Epithelial cell of esophagus (primary cell): Measurements from ENCODE around the gene DRC3.

ENCODE experiments used
- DNase-seq: peaks from one replicate; pipeline ENCODE4 v3.0.0; 2010; ENCODE audit warnings: low read depth
- H3K4me3 ChIP-seq: 2 replicates; pipeline ENCODE4 v1.5.1; 2011; ENCODE audit warnings: mild to moderate bottlenecking, low read length, control low read depth
- CTCF ChIP-seq: IDR thresholded peaks from 2 replicates; pipeline ENCODE4 v1.5.1; 2011; ENCODE audit warnings: low read depth, mild to moderate bottlenecking, low read length, control low read depth, inconsistent platforms; ENCODE audit not compliant: insufficient read depth; ENCODE audit errors: missing control alignments

The DRC3 gene

GRCh38 chr17:17943281-17943984, 29.2 kb upstream of the DRC3 start:
- H3K4me3 ChIP-seq, result no peak overlapping the region
- no peak for DNase-seq
- no peak for TF ChIP-seq CTCF

DNA sequence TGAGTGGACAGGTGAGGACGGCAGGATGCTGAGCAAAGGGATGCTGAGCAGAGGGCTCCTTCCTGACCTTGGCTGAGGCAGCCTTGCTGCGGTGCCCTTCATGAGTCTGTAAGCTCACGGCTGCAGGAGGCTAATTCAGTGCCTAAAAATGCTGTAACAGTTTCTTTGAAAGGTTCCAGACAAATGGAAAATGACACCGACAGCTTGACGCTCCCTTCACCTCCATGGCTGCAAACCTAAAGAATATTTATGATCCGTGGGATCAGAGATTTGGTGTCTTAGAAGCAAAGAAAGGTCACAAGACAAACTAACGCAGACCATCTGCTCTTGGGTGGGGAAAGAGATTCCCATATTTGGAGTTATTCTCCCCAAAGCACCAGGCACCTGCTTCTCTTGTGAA, 28.4 kb upstream of the DRC3 start:
- TF ChIP-seq CTCF, result no peak
- H3K4me3 ChIP-seq, result no peak overlapping the region
- DNase-seq, result no peak

- TF ChIP-seq CTCF, result no peak
- no peak for DNase-seq
- no peak overlapping the region for H3K4me3 ChIP-seq
These were observed 27.9 kb upstream of the DRC3 start for GRCh38 chr17:17944743-17945142.

GRCh38 chr17:17946093-17946492, 26.6 kb upstream of the DRC3 start:
- TF ChIP-seq CTCF, result no peak
- no peak overlapping the region for H3K4me3 ChIP-seq
- no peak for DNase-seq

- no peak for TF ChIP-seq CTCF
These were observed 25.4 kb upstream of the DRC3 start for GRCh38 chr17:17947309-17947708.

GRCh38 chr17:17947966-17948365, 24.7 kb upstream of the DRC3 start:
- DNase-seq, result peak; percentile 67
- no peak for TF ChIP-seq CTCF
- no peak overlapping the region for H3K4me3 ChIP-seq

More at GRCh38 chr17:17947309-17947708, 25.4 kb upstream of the DRC3 start:
- no peak overlapping the region for H3K4me3 ChIP-seq
- no peak for DNase-seq

DNA sequence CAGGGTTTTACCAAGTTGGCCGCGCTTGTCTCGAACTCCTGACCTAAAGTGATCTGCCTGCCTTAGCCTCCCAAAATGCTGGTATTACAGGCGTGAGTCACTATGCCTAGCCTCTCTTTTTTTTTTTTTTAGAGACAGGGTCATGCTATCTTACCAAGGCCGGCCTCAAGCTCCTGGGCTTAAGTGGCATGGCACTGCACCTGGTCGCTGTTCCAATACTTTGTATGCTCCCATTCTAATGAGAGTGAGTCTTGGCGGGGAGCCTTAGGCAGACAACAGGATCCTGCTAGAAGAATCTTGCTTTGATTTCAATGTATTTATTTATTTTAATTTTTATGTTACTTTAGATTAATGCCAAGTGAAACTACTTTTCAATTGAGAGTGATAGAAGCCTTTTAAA, 22.3 kb upstream of the DRC3 start:
- no peak for DNase-seq
- no peak overlapping the region for H3K4me3 ChIP-seq
- no peak for TF ChIP-seq CTCF
